Measurements from ENCODE around the gene PEX11B. TPM values are rescaled to one million over a fixed set of nuclear protein-coding genes. Genes with fewer than 3 reads are reported as not detected.

PEX11B gene
- total RNA-seq, 2 donors from 2014 or later: 28.2 to 31.1 TPM

GRCh38 chr1:145863282-145864018, 55.1 kb downstream of the PEX11B start:
- Histone ChIP-seq H3K27me3 (peaks cover 4% of the 10 kb centered on the region), H3K27ac (no peak overlapping the region), H3K36me3 (no peaks in the 10 kb centered on the region), H3K9ac (ENCODE audit: low read depth in 2 of 2, low read length in 2 of 2) (no peak overlapping the region), H3K4me3 (no peak overlapping the region), H3K9me3 (no peaks in the 10 kb centered on the region), H3K4me1 (peaks cover 5% of the 10 kb centered on the region)
- intact Hi-C loops (cut with DNase I): no loop called here
- DNase-seq: no peak
- no peak for TF ChIP-seq CTCF (IDR thresholded peaks at IDR 0.05)

Other genes with a start within 250 kb of the PEX11B start
- gene PDZK1, start 211.3 kb downstream of the PEX11B start, total RNA-seq: under 1 TPM; 0.64 to 0.98 TPM
- under 1 TPM; 0.25 to 0.61 TPM for gene CD160, start 199.2 kb downstream of the PEX11B start, total RNA-seq
- 1 to 10 TPM; 6.4 to 6.9 TPM for gene RNF115, start 94.6 kb downstream of the PEX11B start, total RNA-seq
- gene POLR3C, start 94.5 kb downstream of the PEX11B start, total RNA-seq: 10 to 100 TPM; 17.2 to 18.8 TPM
- under 1 TPM; 0.69 to 0.82 TPM for gene NUDT17, start 73.1 kb downstream of the PEX11B start, total RNA-seq
- 10 to 100 TPM; 14.1 to 15.8 TPM for gene PIAS3, start 59.6 kb downstream of the PEX11B start, total RNA-seq
- under 1 TPM; 0.53 to 0.59 TPM for gene ANKRD35, start 32.9 kb downstream of the PEX11B start, total RNA-seq
- 1 to 10 TPM in 1 of 2 donors, under 1 TPM in 1; 0.19 to 1.7 TPM for gene ITGA10, start 8.7 kb downstream of the PEX11B start, total RNA-seq
- gene RBM8A, start 8.8 kb upstream of the PEX11B start, total RNA-seq: 100 to 1,000 TPM; 108 to 148 TPM
- 1 to 10 TPM; 4.7 to 8.6 TPM for gene LIX1L, start 39.3 kb upstream of the PEX11B start, total RNA-seq
- under 1 TPM; 0.21 to 0.44 TPM for gene ANKRD34A, start 45.9 kb upstream of the PEX11B start, total RNA-seq
- 10 to 100 TPM; 12.6 to 16.1 TPM for gene POLR3GL, start 46.0 kb upstream of the PEX11B start, total RNA-seq
- gene TXNIP, start 77.9 kb upstream of the PEX11B start, total RNA-seq: 100 to 1,000 TPM; 302 to 496 TPM
- gene HJV, start 103.0 kb upstream of the PEX11B start, total RNA-seq: not detected
- gene NBPF10, start 226.1 kb upstream of the PEX11B start, total RNA-seq: 1 to 10 TPM; 1.9 TPM

Measured in colonic mucosa (tissue), 4 donors.